Stimulated activated CD4-positive, alpha-beta T cell treated with anti-CD3 and anti-CD28 coated beads, Interleukin-4, amount 100 ng/mL, for 4 hours (primary cell): ENCODE data around the gene COLEC11.
"Not testable (repeated sequence)": the region's sequence is repeated elsewhere in the genome, so short reads cannot be mapped to it uniquely, and the experiment has no call there.

Experiments
- DNase-seq, 2 experiments: peaks; one replicate each; pipeline ENCODE4 v3.0.0-alpha.2; 2020

COLEC11 gene

GRCh38 chr2:3626118-3626811 is 31.4 kb downstream of the COLEC11 start:
- no peak for DNase-seq

- no peak for DNase-seq
Measured at GRCh38 chr2:3626812-3627499, 32.0 kb downstream of the COLEC11 start.

- DNase-seq = no peak
Measured at GRCh38 chr2:3627500-3628100, 32.7 kb downstream of the COLEC11 start.

- no peak for DNase-seq
Measured at GRCh38 chr2:3628241-3628679, 33.3 kb downstream of the COLEC11 start.

GRCh38 chr2:3628800-3629199 is 33.9 kb downstream of the COLEC11 start:
- no peak for DNase-seq

- no peak for DNase-seq
Measured at GRCh38 chr2:3630631-3631030, 35.7 kb downstream of the COLEC11 start.

- DNase-seq = no peak
Measured at GRCh38 chr2:3631161-3631850, 36.4 kb downstream of the COLEC11 start.

GRCh38 chr2:3631851-3632659 is 37.1 kb downstream of the COLEC11 start:
- DNase-seq = no peak

GRCh38 chr2:3633089-3633981 is 38.4 kb downstream of the COLEC11 start:
- DNase-seq = no peak

GRCh38 chr2:3633982-3634595 is 39.2 kb downstream of the COLEC11 start:
- no peak for DNase-seq

- no peak for DNase-seq
Measured at GRCh38 chr2:3634596-3635121, 39.7 kb downstream of the COLEC11 start.

GRCh38 chr2:3635171-3635974 is 40.5 kb downstream of the COLEC11 start:
- DNase-seq = no peak

GRCh38 chr2:3635975-3636327 is 41.0 kb downstream of the COLEC11 start:
- not testable (repeated sequence) for DNase-seq

GRCh38 chr2:3636586-3637310 is 41.8 kb downstream of the COLEC11 start:
- DNase-seq = no peak

GRCh38 chr2:3637311-3637675 is 42.4 kb downstream of the COLEC11 start:
- DNase-seq = no peak

GRCh38 chr2:3637692-3638455 is 43.0 kb downstream of the COLEC11 start:
- no peak for DNase-seq

- no peak for DNase-seq
Measured at GRCh38 chr2:3638456-3638810, 43.5 kb downstream of the COLEC11 start.

GRCh38 chr2:3639015-3639630 is 44.2 kb downstream of the COLEC11 start:
- no peak for DNase-seq
